GM18526 (cell line): ENCODE data around the gene BRIP1.

ENCODE experiments used
- POLR2A ChIP-seq: IDR thresholded peaks from 3 replicates; pipeline ENCODE4 v1.6.1; 2011; ENCODE audit not compliant: insufficient read length; ENCODE audit errors: extremely low read depth

The BRIP1 gene

GRCh38 chr17:61836266-61837174 lies 26.8 kb downstream of the BRIP1 start:
- TF ChIP-seq POLR2A, result no peak

DNA sequence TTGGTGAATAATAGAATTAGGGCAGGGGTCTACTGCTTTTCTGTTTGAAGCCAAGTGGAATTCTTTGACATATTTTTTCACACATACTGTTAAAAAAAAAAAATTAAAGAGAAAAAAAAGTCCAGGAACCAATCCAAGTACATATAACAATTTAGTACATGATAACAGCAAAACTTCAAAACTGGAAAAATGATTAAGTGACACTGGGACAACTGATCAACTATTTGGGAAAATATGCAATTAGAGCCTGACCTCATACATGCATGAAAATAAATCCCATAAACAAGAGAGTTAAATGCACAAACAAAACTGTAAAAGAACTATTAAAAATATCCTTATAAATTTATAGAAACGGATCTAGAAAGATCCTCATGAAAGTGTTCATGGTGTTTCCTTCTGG lies 27.7 kb downstream of the BRIP1 start:
- no peak for TF ChIP-seq POLR2A

DNA sequence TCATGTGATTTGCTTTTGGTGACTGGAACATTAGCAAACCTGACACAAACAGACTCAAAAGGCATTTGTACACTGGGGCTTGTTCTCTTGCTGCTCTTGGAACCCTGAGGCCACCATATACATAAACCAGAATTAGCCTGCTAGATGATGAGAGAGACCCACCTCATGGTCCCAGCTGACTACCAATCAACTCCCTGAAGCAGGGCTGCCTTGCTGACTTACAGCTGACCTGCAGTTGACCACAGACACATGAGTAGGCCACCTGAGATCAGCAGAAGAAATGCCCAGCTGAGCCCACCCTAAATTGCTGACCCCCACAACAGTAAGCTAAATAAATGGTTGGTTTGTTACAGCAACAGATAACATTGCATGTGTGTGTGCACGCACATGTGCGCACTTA lies 28.7 kb downstream of the BRIP1 start:
- no peak for TF ChIP-seq POLR2A

- TF ChIP-seq POLR2A, result no peak
Observed at GRCh38 chr17:61833536-61834193, 29.7 kb downstream of the BRIP1 start.

DNA sequence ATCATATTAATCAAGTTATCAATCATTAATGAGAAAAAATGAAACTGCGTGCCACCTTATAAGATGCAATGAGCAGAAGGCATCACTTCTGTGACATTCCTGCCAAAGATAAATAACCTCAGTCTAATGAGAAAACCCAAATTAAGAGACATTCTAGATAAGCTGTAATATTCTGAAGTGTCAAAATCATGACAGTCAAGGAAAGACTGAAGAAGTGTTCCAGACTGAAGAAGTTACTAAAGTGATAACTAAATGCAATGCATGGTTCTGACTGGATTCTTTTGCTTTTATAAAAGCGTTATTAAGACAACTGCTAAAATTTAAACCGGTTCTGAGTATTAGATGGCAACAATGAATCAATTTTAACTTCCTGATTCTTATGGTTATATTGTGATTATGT lies 30.9 kb downstream of the BRIP1 start:
- TF ChIP-seq POLR2A, result no peak

- TF ChIP-seq POLR2A, result no peak
Observed at GRCh38 chr17:61831099-61831498, 32.2 kb downstream of the BRIP1 start.

DNA sequence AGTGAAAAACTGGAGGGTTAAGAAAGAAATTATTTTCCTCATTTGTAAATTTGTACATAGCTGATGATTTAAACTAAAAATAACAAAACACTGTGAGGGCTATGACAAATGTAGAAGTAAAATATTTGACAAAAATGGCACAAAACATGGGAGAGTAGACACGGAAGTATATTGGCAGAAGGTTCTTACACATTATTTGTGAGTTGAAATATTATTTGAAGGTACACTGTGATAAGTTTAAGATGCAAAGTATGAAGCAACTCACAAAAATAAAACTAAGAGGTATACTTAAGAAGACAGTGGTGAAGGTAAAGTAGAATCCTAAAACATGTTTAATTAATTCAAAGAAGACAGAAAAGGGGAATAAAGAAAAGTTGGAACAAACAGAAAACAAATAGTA lies 34.6 kb downstream of the BRIP1 start:
- TF ChIP-seq POLR2A, result no peak

- TF ChIP-seq POLR2A, result no peak
Observed at GRCh38 chr17:61827649-61828395, 35.5 kb downstream of the BRIP1 start.

GRCh38 chr17:61825448-61826137 lies 37.7 kb downstream of the BRIP1 start:
- TF ChIP-seq POLR2A, result no peak

GRCh38 chr17:61822326-61823285 lies 40.7 kb downstream of the BRIP1 start:
- no peak for TF ChIP-seq POLR2A

- no peak for TF ChIP-seq POLR2A
Observed at GRCh38 chr17:61821655-61822054, 41.7 kb downstream of the BRIP1 start.

DNA sequence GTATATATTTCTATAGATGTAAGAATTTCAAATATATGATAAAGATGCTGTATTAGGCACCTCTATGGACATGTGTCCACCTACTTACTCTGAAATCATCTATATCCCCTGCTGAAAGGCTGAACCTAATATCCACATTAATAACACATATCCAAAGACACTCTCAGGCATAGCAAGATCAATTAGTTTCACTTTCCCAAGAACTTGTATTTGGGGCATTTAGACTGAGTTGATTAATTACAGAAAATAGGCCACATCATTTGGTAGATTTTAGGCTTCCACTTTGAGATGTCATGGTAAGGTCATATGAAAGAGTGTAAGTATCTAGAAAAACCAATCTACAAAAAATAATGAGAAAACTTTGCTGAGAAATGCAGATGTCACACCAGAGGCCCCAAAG lies 45.1 kb downstream of the BRIP1 start:
- no peak for TF ChIP-seq POLR2A

DNA sequence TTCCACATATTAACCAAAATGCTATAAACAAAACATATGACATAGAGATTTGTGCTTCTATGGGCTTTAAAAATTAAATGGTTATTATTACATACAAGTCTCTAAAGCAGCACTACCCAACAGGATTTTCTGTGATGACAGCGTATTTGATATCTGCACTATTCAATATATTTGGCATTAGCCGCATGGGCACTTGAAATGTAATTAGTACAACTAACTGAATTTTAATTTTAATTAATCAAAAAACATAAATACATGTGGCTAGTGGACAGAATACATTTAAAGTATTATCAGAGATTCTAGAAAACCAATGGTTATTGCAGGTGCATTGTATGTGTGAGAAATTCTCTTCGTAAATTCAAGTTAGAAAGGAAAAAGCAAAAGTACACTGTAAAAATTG lies 45.9 kb downstream of the BRIP1 start:
- no peak for TF ChIP-seq POLR2A

GRCh38 chr17:61816538-61816937 lies 46.8 kb downstream of the BRIP1 start:
- TF ChIP-seq POLR2A, result no peak

GRCh38 chr17:61815863-61816503 lies 47.3 kb downstream of the BRIP1 start:
- no peak for TF ChIP-seq POLR2A
